Chondrocyte (in vitro differentiated cells): ENCODE data around the gene USP49. TPM values are rescaled to one million over a fixed set of nuclear protein-coding genes. Genes with fewer than 3 reads are reported as not detected.

Experiments used
- DNase-seq: peaks from one replicate; pipeline ENCODE4 v3.0.0; 2021; ENCODE audit warnings: mixed read lengths, low spot score
- H3K27ac Mint-ChIP-seq: one replicate; pipeline ENCODE4 v1.8.0; 2021; ENCODE audit warnings: mild to moderate bottlenecking, moderate library complexity, mixed read lengths; ENCODE audit not compliant: unreplicated experiment
- H3K27me3 Mint-ChIP-seq: 2 replicates; pipeline ENCODE4 v1.8.0; 2021; ENCODE audit warnings: low read depth, mixed read lengths
- H3K36me3 Mint-ChIP-seq: 2 replicates; pipeline ENCODE4 v1.8.0; 2021; ENCODE audit warnings: low read depth, mixed read lengths
- H3K4me1 Mint-ChIP-seq: 2 replicates; pipeline ENCODE4 v1.8.0; 2021; ENCODE audit warnings: low read depth, mild to moderate bottlenecking, mixed read lengths
- H3K4me3 Mint-ChIP-seq: one replicate; pipeline ENCODE4 v1.8.0; 2021; ENCODE audit warnings: mild to moderate bottlenecking, moderate library complexity, mixed read lengths; ENCODE audit not compliant: unreplicated experiment
- H3K9me3 Mint-ChIP-seq: 2 replicates; pipeline ENCODE4 v1.8.0; 2021; ENCODE audit warnings: low read depth, mixed read lengths
- total RNA-seq: library from RNA; stranded (reverse); gene quantifications from 3 replicates; pipeline ENCODE4 v1.2.1, GENCODE V29; 2021
- TF ChIP-seq, protein P1 (sequence below): fragments of 200-600 bp; sonication (generic); IDR thresholded peaks from 2 replicates; pipeline ENCODE4 v1.5.0; 2021; ENCODE audit warnings: antibody characterized with exemption, mild to moderate bottlenecking, moderate library complexity

The USP49 gene
- total RNA-seq, 1 donor from 2014 or later, result 3.5 TPM

DNA sequence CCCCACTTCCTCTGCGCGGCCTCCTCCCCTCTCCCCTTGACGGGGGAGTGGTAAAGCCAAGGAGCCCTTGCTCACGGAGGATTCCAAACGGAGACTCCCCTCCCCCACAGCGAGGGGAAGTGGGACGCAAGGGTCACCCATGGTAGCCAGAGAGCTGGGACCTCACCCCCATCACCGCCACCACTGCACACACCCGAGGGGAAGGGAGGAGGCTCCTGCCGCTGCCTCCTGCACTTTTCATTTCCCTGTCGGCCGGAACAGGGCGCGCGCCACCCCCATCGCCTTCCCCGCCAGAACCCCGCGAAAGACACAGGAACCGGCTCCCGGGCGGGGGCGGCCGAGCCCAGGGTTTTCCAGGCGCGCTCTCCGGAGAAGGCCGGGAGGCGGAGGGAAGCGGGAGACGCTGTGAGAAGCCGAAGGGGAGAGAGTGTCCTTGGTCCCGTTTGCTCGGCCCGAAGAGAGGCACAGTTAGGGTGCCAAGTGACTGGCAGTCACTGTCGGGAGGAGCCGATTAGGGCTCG is 45.6 kb upstream of the USP49 start:
- Mint-ChIP-seq H3K9me3 (no peaks in the 10 kb centered on the region), H3K27ac (peak overlapping the region; percentile 78), H3K4me1 (peaks cover 41% of the 10 kb centered on the region), H3K27me3 (no peaks in the 10 kb centered on the region), H3K36me3 (peaks cover 3% of the 10 kb centered on the region), H3K4me3 (peak overlapping the region; percentile 90)
- TF ChIP-seq, protein P1, sequence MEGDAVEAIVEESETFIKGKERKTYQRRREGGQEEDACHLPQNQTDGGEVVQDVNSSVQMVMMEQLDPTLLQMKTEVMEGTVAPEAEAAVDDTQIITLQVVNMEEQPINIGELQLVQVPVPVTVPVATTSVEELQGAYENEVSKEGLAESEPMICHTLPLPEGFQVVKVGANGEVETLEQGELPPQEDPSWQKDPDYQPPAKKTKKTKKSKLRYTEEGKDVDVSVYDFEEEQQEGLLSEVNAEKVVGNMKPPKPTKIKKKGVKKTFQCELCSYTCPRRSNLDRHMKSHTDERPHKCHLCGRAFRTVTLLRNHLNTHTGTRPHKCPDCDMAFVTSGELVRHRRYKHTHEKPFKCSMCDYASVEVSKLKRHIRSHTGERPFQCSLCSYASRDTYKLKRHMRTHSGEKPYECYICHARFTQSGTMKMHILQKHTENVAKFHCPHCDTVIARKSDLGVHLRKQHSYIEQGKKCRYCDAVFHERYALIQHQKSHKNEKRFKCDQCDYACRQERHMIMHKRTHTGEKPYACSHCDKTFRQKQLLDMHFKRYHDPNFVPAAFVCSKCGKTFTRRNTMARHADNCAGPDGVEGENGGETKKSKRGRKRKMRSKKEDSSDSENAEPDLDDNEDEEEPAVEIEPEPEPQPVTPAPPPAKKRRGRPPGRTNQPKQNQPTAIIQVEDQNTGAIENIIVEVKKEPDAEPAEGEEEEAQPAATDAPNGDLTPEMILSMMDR, result peak; percentile 25
- DNase-seq, result no peak

DNA sequence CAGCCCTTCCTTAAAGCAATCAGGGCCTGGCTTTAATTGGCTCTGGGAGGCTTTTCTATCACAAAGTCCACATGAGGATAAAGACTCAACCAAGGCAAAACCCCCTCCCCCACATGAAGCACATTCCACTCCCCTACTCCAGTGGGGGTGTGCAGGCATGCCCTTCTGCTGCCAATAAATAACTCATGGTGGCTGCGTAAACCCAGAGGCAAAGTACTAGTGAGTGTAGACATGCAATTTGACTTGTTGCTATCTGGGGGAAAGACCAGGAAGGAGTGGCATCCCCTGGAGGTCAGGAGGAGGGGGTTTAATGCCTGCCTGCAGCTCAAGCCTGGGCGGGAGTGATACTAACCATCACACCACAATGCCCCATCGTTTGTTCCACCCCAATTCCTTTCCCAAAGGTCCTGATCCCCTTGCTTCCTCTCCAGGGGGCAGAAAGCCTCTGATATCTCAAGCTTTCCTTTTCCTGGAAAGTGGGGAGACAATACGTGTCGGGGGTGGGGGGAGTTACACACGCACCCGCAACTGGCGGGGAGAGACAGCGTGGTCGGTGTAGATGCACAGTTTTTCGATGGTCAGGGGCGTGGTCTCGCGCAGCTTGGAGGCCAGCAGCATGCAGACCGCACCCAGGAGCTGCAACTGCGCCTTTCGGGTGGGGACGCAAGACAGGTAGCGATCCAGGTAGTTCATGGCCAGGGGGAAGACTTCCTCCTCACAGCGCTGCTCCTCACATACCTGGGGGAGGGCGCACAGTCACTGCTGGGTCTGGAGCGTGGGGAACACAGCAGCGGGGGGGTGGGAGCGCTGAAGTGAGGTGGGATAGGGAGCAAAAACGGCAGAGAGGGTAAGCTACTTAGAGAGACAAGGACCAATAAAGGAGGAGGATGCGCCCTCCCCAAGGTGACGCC is 44.9 kb upstream of the USP49 start:
- H3K4me3 Mint-ChIP-seq, result peak overlapping the region; percentile 90
- H3K36me3 Mint-ChIP-seq, result peaks cover 3% of the 10 kb centered on the region
- H3K27me3 Mint-ChIP-seq, result no peaks in the 10 kb centered on the region
- H3K9me3 Mint-ChIP-seq, result no peaks in the 10 kb centered on the region
- peaks cover 41% of the 10 kb centered on the region for H3K4me1 Mint-ChIP-seq
- H3K27ac Mint-ChIP-seq, result peak overlapping the region; percentile 78
- TF ChIP-seq, protein P1, result no peak
- no peak for DNase-seq

DNA sequence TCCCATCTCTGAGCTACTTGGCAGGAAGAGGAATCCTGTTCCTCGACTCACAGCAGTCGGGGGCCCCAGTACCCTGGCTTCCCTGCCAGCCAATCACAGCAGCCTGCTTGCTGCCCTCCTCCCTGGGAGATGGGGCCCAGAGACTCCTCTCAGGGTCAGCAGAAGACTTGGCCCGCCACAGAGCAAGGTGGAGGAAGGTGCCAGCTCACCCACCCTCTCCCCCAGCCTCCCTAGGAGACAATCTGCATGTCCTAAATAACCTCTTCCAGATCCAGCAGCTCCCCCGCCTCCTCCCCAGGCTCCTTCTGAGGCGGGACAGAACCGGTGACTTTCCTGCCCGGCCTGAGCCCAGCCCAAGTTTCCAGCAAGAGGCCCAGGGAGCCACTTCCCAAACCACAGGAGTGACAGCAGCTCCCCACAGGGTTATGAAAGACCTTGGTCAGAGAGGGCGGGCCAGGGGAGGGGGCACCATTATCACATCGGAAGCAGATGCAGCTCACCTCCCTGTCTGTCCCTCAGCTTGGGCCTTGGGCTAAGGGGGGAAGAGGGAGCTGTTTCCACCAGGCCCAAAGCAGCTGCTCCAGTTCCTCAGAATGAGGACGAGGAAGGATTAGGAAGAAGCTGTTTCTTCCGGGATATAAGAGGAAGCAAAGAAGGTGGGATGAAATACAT is 44.1 kb upstream of the USP49 start:
- Mint-ChIP-seq H3K27me3 (no peaks in the 10 kb centered on the region), H3K9me3 (no peaks in the 10 kb centered on the region), H3K27ac (peak overlapping the region; percentile 85), H3K4me3 (peak overlapping the region; percentile 90), H3K36me3 (peaks cover 8% of the 10 kb centered on the region), H3K4me1 (peaks cover 41% of the 10 kb centered on the region)
- DNase-seq, result no peak
- TF ChIP-seq, protein P1, result no peak

DNA sequence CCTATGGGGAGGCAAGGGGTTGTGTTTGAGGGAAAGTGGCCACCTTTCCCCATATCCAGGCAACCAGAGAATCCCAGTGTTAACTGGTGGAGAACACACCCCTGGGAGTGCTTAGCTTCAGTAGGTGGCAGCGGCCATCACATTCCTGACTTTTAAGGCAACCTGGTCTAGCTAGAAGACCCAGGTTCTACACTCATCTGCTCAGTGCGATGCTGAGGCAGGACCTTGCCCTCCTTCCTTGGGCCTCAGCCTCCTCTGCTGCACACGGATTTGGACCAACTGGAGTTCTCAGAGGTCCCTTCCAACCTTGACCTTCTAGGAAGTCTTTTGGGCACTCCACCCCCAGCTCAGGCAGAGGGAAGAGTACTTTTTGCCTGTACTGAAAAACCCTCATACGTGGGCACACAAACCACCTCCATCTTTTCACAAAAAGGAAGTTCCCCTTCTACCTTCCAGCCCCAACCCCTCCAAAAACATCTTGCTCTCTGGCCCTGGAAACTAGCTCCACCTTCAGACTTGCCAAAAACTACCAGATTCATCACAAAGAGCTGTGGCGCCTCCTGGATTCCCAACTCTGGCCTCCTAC is 43.5 kb upstream of the USP49 start:
- Mint-ChIP-seq H3K27ac (peak overlapping the region; percentile 85), H3K4me1 (peaks cover 41% of the 10 kb centered on the region), H3K27me3 (no peaks in the 10 kb centered on the region), H3K4me3 (peak overlapping the region; percentile 90), H3K36me3 (peaks cover 9% of the 10 kb centered on the region), H3K9me3 (no peaks in the 10 kb centered on the region)
- TF ChIP-seq, protein P1, result no peak
- DNase-seq, result no peak
